ENCODE results near the gene TEAD4.

GRCh38 chr12:3061501-3062215 lies 102.5 kb downstream of the TEAD4 start:
- TF ChIP-seq, protein P1, sequence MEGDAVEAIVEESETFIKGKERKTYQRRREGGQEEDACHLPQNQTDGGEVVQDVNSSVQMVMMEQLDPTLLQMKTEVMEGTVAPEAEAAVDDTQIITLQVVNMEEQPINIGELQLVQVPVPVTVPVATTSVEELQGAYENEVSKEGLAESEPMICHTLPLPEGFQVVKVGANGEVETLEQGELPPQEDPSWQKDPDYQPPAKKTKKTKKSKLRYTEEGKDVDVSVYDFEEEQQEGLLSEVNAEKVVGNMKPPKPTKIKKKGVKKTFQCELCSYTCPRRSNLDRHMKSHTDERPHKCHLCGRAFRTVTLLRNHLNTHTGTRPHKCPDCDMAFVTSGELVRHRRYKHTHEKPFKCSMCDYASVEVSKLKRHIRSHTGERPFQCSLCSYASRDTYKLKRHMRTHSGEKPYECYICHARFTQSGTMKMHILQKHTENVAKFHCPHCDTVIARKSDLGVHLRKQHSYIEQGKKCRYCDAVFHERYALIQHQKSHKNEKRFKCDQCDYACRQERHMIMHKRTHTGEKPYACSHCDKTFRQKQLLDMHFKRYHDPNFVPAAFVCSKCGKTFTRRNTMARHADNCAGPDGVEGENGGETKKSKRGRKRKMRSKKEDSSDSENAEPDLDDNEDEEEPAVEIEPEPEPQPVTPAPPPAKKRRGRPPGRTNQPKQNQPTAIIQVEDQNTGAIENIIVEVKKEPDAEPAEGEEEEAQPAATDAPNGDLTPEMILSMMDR (IDR thresholded peaks at IDR 0.05 in 2 of 3, conservative IDR thresholded peaks at IDR 0.05 in 1 of 3; ENCODE audit: borderline replicate concordance in 1 of 3, insufficient read depth in 1 of 3, low read depth in 2 of 3, low read length in 2 of 3) = no peak
- TF ChIP-seq CBX3 (IDR thresholded peaks at IDR 0.05; ENCODE audit: low read depth) = no peak
- no peak for TF ChIP-seq CEBPB (IDR thresholded peaks at IDR 0.05; ENCODE audit: low read depth)
- no peak for TF ChIP-seq MAX (IDR thresholded peaks at IDR 0.05)
- no peak for TF ChIP-seq SP1 (IDR thresholded peaks at IDR 0.05; ENCODE audit: low read depth)
- TF ChIP-seq SIN3A (IDR thresholded peaks at IDR 0.05; ENCODE audit: low read depth) = no peak
